Naive thymus-derived CD4-positive, alpha-beta T cell (primary cell): ENCODE results near the gene TMEM239. TPM values are rescaled to one million over a fixed set of nuclear protein-coding genes. Genes with fewer than 3 reads are reported as not detected.

Experiments
- ATAC-seq: fragments of 150-1000 bp; cut with Tn5 transposase; 2 replicates; pipeline ENCODE4 v1.10.0; 2021; ENCODE audit warnings: mild to moderate bottlenecking, moderate library complexity
- CTCF ChIA-PET: fragments of 350-600 bp; sonication (Branson Sonifier 250); formaldehyde crosslinking; loops from one replicate; lab custom pipeline; 2021; ENCODE audit warnings: antibody characterized with exemption; lab: Charles Lee
- POLR2A ChIA-PET: fragments of 350-600 bp; sonication (Branson Sonifier 250); formaldehyde crosslinking; loops from one replicate; lab custom pipeline; 2021; ENCODE audit warnings: antibody characterized with exemption, inconsistent platforms; lab: Charles Lee
- DNase-seq, 9 donors: peaks; one replicate each; pipeline versions ENCODE4 v3.0.0 to v3.0.0-alpha.2; 2020 to 2022; ENCODE audit warnings: mixed read lengths in 1 of 9
- H3K27ac ChIP-seq: one replicate; pipeline ENCODE4 v1.7.0; 2013; ENCODE audit warnings: mild to moderate bottlenecking, low read depth, low read length, moderate library complexity
- H3K27me3 ChIP-seq, 2 donors: one replicate each; pipeline ENCODE4 v1.7.0; 2013; ENCODE audit warnings: low read length in 2 of 2, mild to moderate bottlenecking in 2 of 2, moderate library complexity in 2 of 2; ENCODE audit not compliant: control insufficient read depth in 2 of 2, insufficient read depth in 2 of 2
- H3K36me3 ChIP-seq, 3 experiments: 1 replicate in 2 of 3; 2 replicates in 1 of 3; pipeline ENCODE4 v1.7.0; 2013; ENCODE audit warnings: low read length in 3 of 3, mild to moderate bottlenecking in 3 of 3, moderate library complexity in 1 of 3; ENCODE audit not compliant: insufficient read depth in 3 of 3, control insufficient read depth in 2 of 3
- H3K4me1 ChIP-seq, 2 donors: one replicate each; pipeline ENCODE4 v1.7.0; 2013; ENCODE audit warnings: low read length in 2 of 2, mild to moderate bottlenecking in 2 of 2, moderate library complexity in 1 of 2; ENCODE audit not compliant: control insufficient read depth in 2 of 2, insufficient read depth in 2 of 2
- H3K4me3 ChIP-seq: 2 replicates; pipeline ENCODE4 v1.7.0; 2013; ENCODE audit warnings: mild to moderate bottlenecking, low read length
- H3K9me3 ChIP-seq, 3 experiments: 1 replicate in 2 of 3; 2 replicates in 1 of 3; pipeline ENCODE4 v1.7.0; 2013; ENCODE audit warnings: low read length in 3 of 3; ENCODE audit not compliant: control insufficient read depth in 2 of 3
- H3K27ac Mint-ChIP-seq, 9 donors: one replicate each; pipeline ENCODE4 v1.8.0; 2020 to 2022; ENCODE audit warnings: mixed read lengths in 9 of 9, mild to moderate bottlenecking in 8 of 9, moderate library complexity in 5 of 9, inconsistent platforms in 2 of 9
- H3K27me3 Mint-ChIP-seq, 5 donors: one replicate each; pipeline ENCODE4 v1.8.0; 2021 to 2022; ENCODE audit warnings: mixed read lengths in 5 of 5, mild to moderate bottlenecking in 1 of 5
- H3K36me3 Mint-ChIP-seq, 5 donors: one replicate each; pipeline ENCODE4 v1.8.0; 2020 to 2022; ENCODE audit warnings: mixed read lengths in 5 of 5, mild to moderate bottlenecking in 3 of 5, inconsistent platforms in 1 of 5
- H3K4me1 Mint-ChIP-seq, 7 donors: one replicate each; pipeline ENCODE4 v1.8.0; 2020 to 2022; ENCODE audit warnings: mixed read lengths in 7 of 7, mild to moderate bottlenecking in 3 of 7, inconsistent platforms in 1 of 7
- H3K4me3 Mint-ChIP-seq, 10 donors: one replicate each; pipeline ENCODE4 v1.8.0; 2020 to 2022; ENCODE audit warnings: mild to moderate bottlenecking in 10 of 10, mixed read lengths in 10 of 10, moderate library complexity in 6 of 10, inconsistent platforms in 2 of 10
- H3K9me3 Mint-ChIP-seq, 11 donors: one replicate each; pipeline ENCODE4 v1.8.0; 2020 to 2022; ENCODE audit warnings: mixed read lengths in 11 of 11, mild to moderate bottlenecking in 4 of 11, inconsistent platforms in 1 of 11, moderate library complexity in 1 of 11
- intact Hi-C, 2 donors: fragments of 100-400 bp; cut with micrococcal nuclease; formaldehyde crosslinking; loops; one replicate each; pipeline ENCODE4 v1.15.1; 2023
- polyA plus RNA-seq, 2 donors: library from polyadenylated mRNA; unstranded; fragments of 300-500 nt; fragmentation: Illumina TruSeq; gene quantifications; one replicate each; pipeline ENCODE4 v1.2.3, GENCODE V29; 2021
- total RNA-seq, 6 experiments: library from RNA in 5 of 6; stranded (reverse) in 5 of 6; gene quantifications; 1 replicate in 5 of 6; 2 replicates in 1 of 6; pipeline ENCODE4 v1.2.3 and lab custom pipeline; 2021 to 2026

TMEM239 gene
- total and polyA plus RNA-seq, 7 experiments from 2014 or later, result not detected

- Histone ChIP-seq H3K4me3 (no peak overlapping the region), H3K27ac (no peak overlapping the region), H3K36me3 (peaks cover 0 to 31% (median 2%) of the 10 kb centered on the region in 3 experiments), H3K27me3 (no peaks in the 10 kb centered on the region), H3K4me1 (peaks cover 6 to 27% of the 10 kb centered on the region in 2 donors), H3K9me3 (no peaks in the 10 kb centered on the region)
- intact Hi-C loops, result no loop called here
- H3K4me1 Mint-ChIP-seq, result peaks cover 21 to 41% (median 39%) of the 10 kb centered on the region in 7 donors
- ChIA-PET POLR2A (interaction anchor here (0.7 to 1.2 kb wide), 2 partner anchors 22 to 96 kb away, joined by 3 read pairs; no protein-coding TSS in a partner anchor), CTCF (interaction anchor here (0.6 kb wide), 1 partner anchor 8 kb away, joined by 3 read pairs; no protein-coding TSS in a partner anchor)
- no peak for DNase-seq
- H3K9me3 Mint-ChIP-seq, result no peaks in the 10 kb centered on the region
- peak overlapping the region in 6 of 9 donors; percentile 10 to 79 (median 54) for H3K27ac Mint-ChIP-seq
- H3K36me3 Mint-ChIP-seq, result peaks cover 0 to 9% (median 2%) of the 10 kb centered on the region in 5 donors
- H3K27me3 Mint-ChIP-seq, result no peaks in the 10 kb centered on the region
- peak; percentile 46 for ATAC-seq
- H3K4me3 Mint-ChIP-seq, result peak overlapping the region in 2 of 10 donors; percentile 42 to 51
Observed at GRCh38 chr20:2866236-2866635, 50.1 kb downstream of the TMEM239 start.

DNA sequence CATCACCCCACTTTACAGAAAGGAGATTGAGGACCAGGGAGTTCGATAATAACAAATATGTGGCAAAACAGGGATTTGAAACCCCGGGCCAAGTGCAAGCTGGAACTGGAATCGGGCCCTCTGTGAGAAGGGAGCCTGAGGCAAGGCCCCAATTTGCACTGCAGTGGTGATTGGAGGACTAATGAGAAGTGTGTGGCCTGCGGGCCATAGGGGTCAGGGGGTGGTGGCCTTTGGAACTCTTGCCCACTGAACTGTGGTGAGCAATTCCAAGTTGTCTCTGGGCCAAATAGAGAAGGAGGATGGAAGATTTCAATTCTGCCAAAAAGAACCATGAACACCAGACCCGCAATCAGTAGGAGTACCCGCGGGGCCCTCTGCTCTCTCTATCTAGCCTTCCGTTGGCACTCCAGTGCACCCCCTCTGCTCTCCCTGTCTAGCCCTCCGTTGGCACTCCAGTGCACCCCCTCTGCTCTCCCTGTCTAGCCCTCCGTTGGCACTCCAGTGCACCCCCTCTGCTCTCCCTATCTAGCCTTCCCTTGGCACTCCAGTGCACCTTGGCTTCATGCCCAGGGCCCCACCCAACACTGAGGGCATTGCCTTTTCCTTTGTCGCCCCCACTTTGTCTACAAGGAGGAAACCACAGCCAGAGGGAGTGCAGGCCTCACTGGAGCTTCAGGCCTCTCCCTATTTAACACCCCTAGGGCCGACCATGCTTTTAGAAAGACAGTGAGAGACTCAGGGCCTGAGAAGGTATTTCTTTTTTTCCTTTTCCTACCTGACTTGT lies 51.1 kb downstream of the TMEM239 start:
- H3K4me1 Mint-ChIP-seq, result peaks cover 24 to 47% (median 44%) of the 10 kb centered on the region in 7 donors
- Histone ChIP-seq H3K27me3 (no peaks in the 10 kb centered on the region), H3K4me3 (no peak overlapping the region), H3K36me3 (peaks cover 0 to 20% (median 0%) of the 10 kb centered on the region in 3 experiments), H3K27ac (no peak overlapping the region), H3K4me1 (peaks cover 9 to 27% of the 10 kb centered on the region in 2 donors), H3K9me3 (no peaks in the 10 kb centered on the region)
- no peak for DNase-seq
- no peak for ATAC-seq
- H3K27ac Mint-ChIP-seq, result peak overlapping the region in 8 of 9 donors; percentile 7 to 75 (median 38)
- POLR2A ChIA-PET, result interaction anchor here (1.2 kb wide), 1 partner anchor 95 kb away, joined by 3 read pairs; no protein-coding TSS in a partner anchor
- CTCF ChIA-PET, result no interaction called here
- intact Hi-C loops, result no loop called here
- no peaks in the 10 kb centered on the region for H3K9me3 Mint-ChIP-seq
- peak overlapping the region in 2 of 10 donors; percentile 16 to 29 for H3K4me3 Mint-ChIP-seq
- H3K36me3 Mint-ChIP-seq, result peaks cover 0 to 7% (median 0%) of the 10 kb centered on the region in 5 donors
- H3K27me3 Mint-ChIP-seq, result no peaks in the 10 kb centered on the region

Other genes starting within 250 kb of the TMEM239 start
- gene NOP56, start 163.7 kb upstream of the TMEM239 start, total RNA-seq, result 100 to 1,000 TPM; 216 to 375 (median 287) TPM
- 100 to 1,000 TPM in 1 of 2 donors, 10 to 100 TPM in 1; 89.0 to 129 TPM for gene NOP56, start 163.7 kb upstream of the TMEM239 start, polyA plus RNA-seq
- gene IDH3B, start 152.1 kb upstream of the TMEM239 start, total RNA-seq, result 100 to 1,000 TPM; 105 to 161 (median 107) TPM
- 100 to 1,000 TPM; 101 to 135 TPM for gene IDH3B, start 152.1 kb upstream of the TMEM239 start, polyA plus RNA-seq
- gene EBF4, start 123.6 kb upstream of the TMEM239 start, total RNA-seq, result 10 to 100 TPM in 1 of 5 experiments, 1 to 10 TPM in 4; 5.2 to 10.5 (median 7.7) TPM
- gene EBF4, start 123.6 kb upstream of the TMEM239 start, polyA plus RNA-seq, result under 1 TPM; 0.09 to 0.33 TPM
- 1 to 10 TPM in 2 of 5 experiments, under 1 TPM in 3; 0.19 to 1.8 (median 0.32) TPM for gene CPXM1, start 15.7 kb upstream of the TMEM239 start, total RNA-seq
- gene CPXM1, start 15.7 kb upstream of the TMEM239 start, polyA plus RNA-seq, result under 1 TPM in 1 of 2 donors, not detected in 1; 0.12 TPM
- not detected for gene C20orf141, start 1.4 kb upstream of the TMEM239 start, total RNA-seq
- gene C20orf141, start 1.4 kb upstream of the TMEM239 start, polyA plus RNA-seq, result not detected
- gene PCED1A, start 24.3 kb downstream of the TMEM239 start, total RNA-seq, result 100 to 1,000 TPM in 1 of 5 experiments, 10 to 100 TPM in 4; 27.8 to 105 (median 72.5) TPM
- gene PCED1A, start 24.3 kb downstream of the TMEM239 start, polyA plus RNA-seq, result 10 to 100 TPM; 23.6 to 27.3 TPM
- gene VPS16, start 24.4 kb downstream of the TMEM239 start, total RNA-seq, result 10 to 100 TPM; 45.5 to 62.4 (median 56.1) TPM
- gene VPS16, start 24.4 kb downstream of the TMEM239 start, polyA plus RNA-seq, result 10 to 100 TPM; 25.0 to 43.3 TPM
- 10 to 100 TPM; 68.0 to 86.6 (median 81.2) TPM for gene PTPRA, start 57.1 kb downstream of the TMEM239 start, total RNA-seq
- gene PTPRA, start 57.1 kb downstream of the TMEM239 start, polyA plus RNA-seq, result 10 to 100 TPM; 27.5 to 41.7 TPM
- 1 to 10 TPM in 4 of 5 experiments, under 1 TPM in 1; 0.88 to 2.9 (median 1.4) TPM for gene GNRH2, start 227.3 kb downstream of the TMEM239 start, total RNA-seq
- gene GNRH2, start 227.3 kb downstream of the TMEM239 start, polyA plus RNA-seq, result not detected
- gene MRPS26, start 229.7 kb downstream of the TMEM239 start, total RNA-seq, result 10 to 100 TPM; 22.2 to 41.6 (median 29.5) TPM
- gene MRPS26, start 229.7 kb downstream of the TMEM239 start, polyA plus RNA-seq, result 10 to 100 TPM; 71.6 to 94.2 TPM